ENCODE measurements around the gene LRIT2. TPM values are rescaled to one million over a fixed set of nuclear protein-coding genes. Genes with fewer than 3 reads are reported as not detected.
"Not testable (repeated sequence)": the region's sequence is repeated elsewhere in the genome, so short reads cannot be mapped to it uniquely, and the experiment has no call there.

Gene LRIT2
- total RNA-seq, 1 experiment from 2014 or later, result not detected

DNA sequence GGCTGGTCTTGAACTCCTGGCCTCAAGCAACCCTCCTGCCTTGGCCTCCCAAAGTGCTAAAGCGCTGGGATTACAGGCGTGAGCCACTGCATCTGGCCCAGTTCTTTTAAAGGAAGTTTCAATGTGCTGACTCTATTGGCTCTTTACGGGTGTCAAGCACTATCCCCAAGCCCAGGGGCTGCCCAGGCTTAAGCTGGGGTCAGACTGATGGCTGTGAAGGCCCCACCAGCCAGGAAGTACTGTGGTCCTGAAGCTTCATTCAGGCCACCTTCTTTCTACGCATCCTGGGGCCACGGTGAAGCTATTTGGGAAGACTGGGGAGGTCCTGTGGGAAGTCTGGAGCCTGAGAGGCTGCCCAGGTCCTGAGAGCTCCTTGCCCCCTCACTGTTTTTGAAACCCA lies 43.7 kb downstream of the LRIT2 start:
- H3K27ac Mint-ChIP-seq, result no peak overlapping the region
- H2BK5ac ChIP-seq (ENCODE audit: insufficient read length, low read length), result no peak overlapping the region
- H3K79me1 ChIP-seq (ENCODE audit: insufficient read depth, low read depth, low read length, poor library complexity, severe bottlenecking), result no peaks in the 10 kb centered on the region
- H3K56ac ChIP-seq (ENCODE audit: insufficient read length, low read depth, low read length), result no peak overlapping the region
- no peak overlapping the region for H4K5ac ChIP-seq (ENCODE audit: insufficient read length, low read depth, low read length)
- H3K4me2 ChIP-seq (ENCODE audit: insufficient read depth, insufficient read length, low read length), result no peak overlapping the region
- no peak overlapping the region for H4K91ac ChIP-seq (ENCODE audit: insufficient read length, low read depth, low read length)
- no peak overlapping the region for H3K27ac ChIP-seq (ENCODE audit: insufficient read length, low read depth, low read length)
- no peak overlapping the region for H3T11ph ChIP-seq (ENCODE audit: low read length)
- peaks cover 3% of the 10 kb centered on the region; the same call in 1 of the 2 replicates for H3K4me1 ChIP-seq (ENCODE audit: insufficient read depth, low read length)
- H3K4me3 Mint-ChIP-seq, result no peak overlapping the region
- no peaks in the 10 kb centered on the region for H3K4me1 Mint-ChIP-seq
- no peak overlapping the region for H3K4ac ChIP-seq (ENCODE audit: low read depth, low read length)
- no peaks in the 10 kb centered on the region; the same call in 1 of the 2 replicates for H3K27me3 Mint-ChIP-seq (ENCODE audit: low read depth)
- H3K36me3 Mint-ChIP-seq (ENCODE audit: insufficient read depth in 1 of 3, low read depth in 3 of 3), result peaks cover 0 to 8% (median 3%) of the 10 kb centered on the region in 3 experiments; a peak in 4 of 7 replicates
- no peak overlapping the region for H2BK20ac ChIP-seq (ENCODE audit: low read depth, low read length, poor library complexity, severe bottlenecking)
- WGBS (ENCODE audit: extremely low coverage, insufficient read length, low lambda C conversion rate), result no CpG with 5 or more reads among the region's 5 CpGs
- no peaks in the 10 kb centered on the region for H3K23me2 ChIP-seq (ENCODE audit: insufficient read length, low read depth, low read length, poor library complexity, severe bottlenecking)
- H2AK5ac ChIP-seq (ENCODE audit: insufficient read length, low read length), result no peak overlapping the region
- no peak for DNase-seq
- H2AFZ ChIP-seq (ENCODE audit: low read length), result no peak overlapping the region
- H2BK15ac ChIP-seq (ENCODE audit: low read depth, low read length), result no peak overlapping the region
- TF ChIP-seq, protein P1, sequence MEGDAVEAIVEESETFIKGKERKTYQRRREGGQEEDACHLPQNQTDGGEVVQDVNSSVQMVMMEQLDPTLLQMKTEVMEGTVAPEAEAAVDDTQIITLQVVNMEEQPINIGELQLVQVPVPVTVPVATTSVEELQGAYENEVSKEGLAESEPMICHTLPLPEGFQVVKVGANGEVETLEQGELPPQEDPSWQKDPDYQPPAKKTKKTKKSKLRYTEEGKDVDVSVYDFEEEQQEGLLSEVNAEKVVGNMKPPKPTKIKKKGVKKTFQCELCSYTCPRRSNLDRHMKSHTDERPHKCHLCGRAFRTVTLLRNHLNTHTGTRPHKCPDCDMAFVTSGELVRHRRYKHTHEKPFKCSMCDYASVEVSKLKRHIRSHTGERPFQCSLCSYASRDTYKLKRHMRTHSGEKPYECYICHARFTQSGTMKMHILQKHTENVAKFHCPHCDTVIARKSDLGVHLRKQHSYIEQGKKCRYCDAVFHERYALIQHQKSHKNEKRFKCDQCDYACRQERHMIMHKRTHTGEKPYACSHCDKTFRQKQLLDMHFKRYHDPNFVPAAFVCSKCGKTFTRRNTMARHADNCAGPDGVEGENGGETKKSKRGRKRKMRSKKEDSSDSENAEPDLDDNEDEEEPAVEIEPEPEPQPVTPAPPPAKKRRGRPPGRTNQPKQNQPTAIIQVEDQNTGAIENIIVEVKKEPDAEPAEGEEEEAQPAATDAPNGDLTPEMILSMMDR (conservative IDR thresholded peaks at IDR 0.05), result no peak
- no peak overlapping the region for H3K14ac ChIP-seq (ENCODE audit: insufficient read depth, low read length)
- no peak overlapping the region for H3K9ac ChIP-seq (ENCODE audit: extremely low read depth, insufficient read length, low read length)
- H3K79me2 ChIP-seq (ENCODE audit: insufficient read depth, low read length), result no peaks in the 10 kb centered on the region
- peaks cover 7 to 10% of the 10 kb centered on the region in 2 experiments; a peak in 4 of 5 replicates for H3K9me3 Mint-ChIP-seq
- H2BK12ac ChIP-seq (ENCODE audit: insufficient read length, low read depth, low read length), result no peak overlapping the region
- H3K23ac ChIP-seq (ENCODE audit: insufficient read length, low read depth, low read length), result no peak overlapping the region
- H2BK120ac ChIP-seq (ENCODE audit: low read depth, low read length, poor library complexity, severe bottlenecking), result no peak overlapping the region
- H4K20me1 ChIP-seq (ENCODE audit: control insufficient read depth, insufficient read depth, insufficient read length), result no peaks in the 10 kb centered on the region
- H4K8ac ChIP-seq (replicated peaks; ENCODE audit: insufficient read length, low read depth, low read length), result no peak overlapping the region
- H3K27me3 ChIP-seq (ENCODE audit: insufficient read depth, low read length), result no peaks in the 10 kb centered on the region; the same call in 1 of the 2 replicates
- no peaks in the 10 kb centered on the region for H3K9me3 ChIP-seq (ENCODE audit: control insufficient read depth, low read depth, low read length)
- H3K18ac ChIP-seq (ENCODE audit: insufficient read length, low read depth, low read length), result no peak overlapping the region

DNA sequence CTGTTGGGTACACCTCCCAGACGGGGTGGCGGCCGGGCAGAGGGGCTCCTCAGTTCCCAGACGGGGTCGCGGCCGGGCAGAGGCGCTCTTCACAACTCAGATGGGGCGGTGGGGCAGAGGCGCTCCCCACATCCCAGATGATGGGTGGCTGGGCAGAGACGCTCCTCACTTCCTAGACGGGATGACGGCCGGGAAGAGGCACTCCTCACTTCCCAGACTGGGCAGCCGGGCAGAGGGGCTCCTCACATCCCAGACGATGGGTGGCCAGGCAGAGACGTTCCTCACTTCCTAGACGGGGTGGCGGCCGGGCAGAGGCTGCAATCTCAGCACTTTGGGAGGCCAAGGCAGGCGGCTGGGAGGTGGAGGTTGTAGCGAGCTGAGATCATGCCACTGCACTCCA lies 45.0 kb downstream of the LRIT2 start:
- H3K27me3 ChIP-seq (ENCODE audit: insufficient read depth, low read length); H3K18ac ChIP-seq (ENCODE audit: insufficient read length, low read depth, low read length); H3T11ph ChIP-seq (ENCODE audit: low read length); H3K9me3 Mint-ChIP-seq; H3K23ac ChIP-seq (ENCODE audit: insufficient read length, low read depth, low read length); H3K9me3 ChIP-seq (ENCODE audit: control insufficient read depth, low read depth, low read length); H3K23me2 ChIP-seq (ENCODE audit: insufficient read length, low read depth, low read length, poor library complexity, severe bottlenecking); H3K79me1 ChIP-seq (ENCODE audit: insufficient read depth, low read depth, low read length, poor library complexity, severe bottlenecking); H3K27me3 Mint-ChIP-seq (ENCODE audit: low read depth); H2AK5ac ChIP-seq (ENCODE audit: insufficient read length, low read length); H3K4me1 Mint-ChIP-seq; DNase-seq; H3K36me3 Mint-ChIP-seq (ENCODE audit: insufficient read depth in 1 of 3, low read depth in 3 of 3); H3K79me2 ChIP-seq (ENCODE audit: insufficient read depth, low read length); H3K14ac ChIP-seq (ENCODE audit: insufficient read depth, low read length); H4K8ac ChIP-seq (replicated peaks; ENCODE audit: insufficient read length, low read depth, low read length); H4K20me1 ChIP-seq (ENCODE audit: control insufficient read depth, insufficient read depth, insufficient read length); H2BK12ac ChIP-seq (ENCODE audit: insufficient read length, low read depth, low read length); H2BK5ac ChIP-seq (ENCODE audit: insufficient read length, low read length); H3K9ac ChIP-seq (ENCODE audit: extremely low read depth, insufficient read length, low read length); H3K4ac ChIP-seq (ENCODE audit: low read depth, low read length); H3K27ac Mint-ChIP-seq; H2BK20ac ChIP-seq (ENCODE audit: low read depth, low read length, poor library complexity, severe bottlenecking); H2BK120ac ChIP-seq (ENCODE audit: low read depth, low read length, poor library complexity, severe bottlenecking); H2AFZ ChIP-seq (ENCODE audit: low read length); H3K56ac ChIP-seq (ENCODE audit: insufficient read length, low read depth, low read length); H3K4me2 ChIP-seq (ENCODE audit: insufficient read depth, insufficient read length, low read length); H3K4me3 Mint-ChIP-seq; H3K4me1 ChIP-seq (ENCODE audit: insufficient read depth, low read length); H3K27ac ChIP-seq (ENCODE audit: insufficient read length, low read depth, low read length); H4K5ac ChIP-seq (ENCODE audit: insufficient read length, low read depth, low read length); H4K91ac ChIP-seq (ENCODE audit: insufficient read length, low read depth, low read length); H2BK15ac ChIP-seq (ENCODE audit: low read depth, low read length): not testable (repeated sequence)
- WGBS (ENCODE audit: extremely low coverage, insufficient read length, low lambda C conversion rate), result no CpG with 5 or more reads among the region's 22 CpGs

All from H9 (cell line).